Ovary (tissue), 3 donors: ENCODE measurements around the gene MAGEB17.

Experiments used
- CTCF ChIP-seq, 3 donors: fragments of 450-650 bp in 2 of 3; fragments of 200-600 bp in 1 of 3; IDR thresholded peaks; one replicate each; pipeline versions ENCODE4 v1.5.1 to v1.8.0; 2016 to 2022; ENCODE audit warnings: antibody characterized with exemption in 3 of 3, mild to moderate bottlenecking in 1 of 3
- EP300 ChIP-seq: sonication (generic); formaldehyde crosslinking; IDR thresholded peaks from one replicate; pipeline ENCODE4 v1.6.1; 2017; ENCODE audit warnings: antibody characterized with exemption
- POLR2A ChIP-seq: fragments of 450-650 bp; IDR thresholded peaks from one replicate; pipeline ENCODE4 v1.6.1; 2017; ENCODE audit warnings: antibody characterized with exemption, mild to moderate bottlenecking, moderate library complexity
- donor health status: DM: no; HTN: no; CAD: no.

DNA sequence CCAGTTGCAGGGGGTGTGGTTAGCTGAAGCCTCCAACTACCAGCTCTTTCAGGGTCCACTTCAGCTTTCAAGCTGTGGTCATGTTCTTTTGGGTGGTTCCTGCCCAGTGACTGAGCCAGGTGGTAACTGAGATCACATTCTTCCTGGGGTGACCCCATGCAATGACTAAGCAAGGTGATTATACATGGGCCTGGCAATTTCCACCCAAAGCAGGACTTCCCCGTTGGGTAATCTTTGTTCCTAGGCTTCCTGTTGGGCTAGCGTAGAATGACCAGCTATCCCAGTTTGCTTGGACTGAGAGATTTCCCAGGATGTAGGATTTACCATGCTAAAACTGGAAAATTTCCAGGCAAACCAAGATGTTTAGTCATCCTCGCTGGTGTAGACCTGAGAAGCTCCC, 18.4 kb upstream of the MAGEB17 start:
- TF ChIP-seq CTCF (IDR thresholded peaks at IDR 0.05) (no peak), POLR2A (no peak), EP300 (no peak)
